ENCODE results near the gene ZBTB5. TPM values are rescaled to one million over a fixed set of nuclear protein-coding genes. Genes with fewer than 3 reads are reported as not detected.

Gene ZBTB5
- total and polyA plus RNA-seq, 4 donors: 2.4 to 9.4 (median 6.5) TPM

DNA sequence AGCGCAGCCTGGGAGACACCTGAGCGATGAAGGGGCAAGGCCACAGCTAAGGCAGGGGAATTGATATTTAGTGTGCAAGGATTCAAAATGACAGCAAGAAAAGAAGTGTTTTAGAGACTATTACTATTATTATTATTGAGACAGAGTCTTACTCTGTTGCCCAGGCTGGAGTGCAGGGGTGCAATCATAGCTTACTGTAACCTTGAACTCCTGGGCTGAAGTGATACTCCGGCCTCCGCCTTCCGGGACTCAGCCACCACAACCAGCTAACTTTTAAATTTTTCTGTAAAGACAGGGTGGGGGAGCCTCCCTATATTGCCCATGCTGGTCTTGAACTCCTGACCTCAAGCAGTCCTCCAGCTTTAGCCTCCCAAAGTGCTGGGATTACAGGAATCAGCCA, 46.0 kb downstream of the ZBTB5 start (continued):
- TF ChIP-seq, protein P1, sequence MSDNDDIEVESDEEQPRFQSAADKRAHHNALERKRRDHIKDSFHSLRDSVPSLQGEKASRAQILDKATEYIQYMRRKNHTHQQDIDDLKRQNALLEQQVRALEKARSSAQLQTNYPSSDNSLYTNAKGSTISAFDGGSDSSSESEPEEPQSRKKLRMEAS (IDR thresholded peaks at IDR 0.05): no peak

DNA sequence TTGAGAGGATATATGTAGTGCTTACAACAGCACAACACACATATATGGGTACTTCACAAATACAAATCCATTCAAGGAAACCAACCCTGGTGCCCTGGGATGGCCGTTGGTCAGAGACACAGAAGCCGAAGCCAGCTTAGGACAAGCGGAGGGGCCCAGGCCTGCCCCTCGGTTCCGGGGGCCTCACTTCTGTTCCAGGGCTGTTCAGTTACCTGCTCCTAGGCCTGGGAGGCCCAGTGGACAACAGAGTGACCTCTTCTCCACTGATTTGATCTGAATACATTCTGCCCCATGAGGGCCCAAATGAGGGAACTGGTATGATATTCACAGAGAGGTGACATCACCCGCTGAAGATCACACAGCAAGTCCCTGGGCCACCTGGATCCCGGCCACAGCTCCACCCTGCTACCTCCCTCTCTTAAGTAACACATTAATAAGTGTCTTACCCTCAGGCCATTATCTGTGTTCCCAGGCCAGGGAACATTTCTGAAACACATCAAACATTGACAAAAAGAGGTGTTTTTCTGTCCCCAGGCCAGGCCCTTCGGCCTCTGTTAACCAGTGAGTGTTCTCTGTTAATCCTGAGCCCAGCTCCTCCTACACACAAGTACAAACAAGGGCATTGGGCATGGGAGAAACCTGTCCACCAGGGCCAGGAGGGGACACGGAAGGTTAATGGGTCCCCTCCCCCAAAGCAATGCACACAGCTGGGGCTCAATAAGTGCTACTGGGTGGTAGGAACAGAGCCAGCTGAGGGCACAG, 47.2 kb downstream of the ZBTB5 start:
- Histone ChIP-seq H3K4me1 (ENCODE audit: control insufficient read depth in 4 of 4, insufficient read depth in 4 of 4, low read length in 3 of 4) (peaks cover 21 to 53% (median 44%) of the 10 kb centered on the region in 4 donors), H3K36me3 (ENCODE audit: control insufficient read depth in 4 of 4, insufficient read depth in 3 of 4, low read depth in 1 of 4, low read length in 3 of 4) (no peaks in the 10 kb centered on the region), H3K9ac (ENCODE audit: low read depth in 1 of 2, low read length in 2 of 2) (peak overlapping the region in 1 of 2 donors; percentile 38), H3K27me3 (ENCODE audit: control insufficient read depth in 4 of 4, insufficient read depth in 4 of 4, low read length in 3 of 4) (no peaks in the 10 kb centered on the region), H3K4me3 (ENCODE audit: low read depth in 1 of 3, low read length in 3 of 3) (no peak overlapping the region), H3K27ac (ENCODE audit: low read depth in 1 of 2, low read length in 2 of 2) (peak overlapping the region; percentile 71 to 82), H3K9me3 (ENCODE audit: control insufficient read depth in 4 of 4, low read length in 3 of 4) (no peaks in the 10 kb centered on the region)
- TF ChIP-seq JUND (IDR thresholded peaks at IDR 0.05) (peak; percentile 94), RAD21 (IDR thresholded peaks at IDR 0.05) (peak; percentile 57), HNF4A (conservative IDR thresholded peaks at IDR 0.05) (peak; percentile 90 to 97), FOXA1 (IDR thresholded peaks at IDR 0.05) (peak; percentile 81), YY1 (IDR thresholded peaks at IDR 0.05) (peak; percentile 93), EGR1 (IDR thresholded peaks at IDR 0.05; ENCODE audit: low read depth in 2 of 2) (peak in 1 of 2 donors; percentile 83), SP1 (IDR thresholded peaks at IDR 0.05) (peak; percentile 99), TAF1 (conservative IDR thresholded peaks at IDR 0.05) (peak; percentile 57), NR2F2 (IDR thresholded peaks at IDR 0.05) (no peak), HNF4G (IDR thresholded peaks at IDR 0.05) (peak; percentile 73), FOXA2 (IDR thresholded peaks at IDR 0.05) (peak; percentile 78), GABPA (IDR thresholded peaks at IDR 0.05 in 1 of 2, conservative IDR thresholded peaks at IDR 0.05 in 1 of 2) (peak in 1 of 2 donors; percentile 69), RXRA (IDR thresholded peaks at IDR 0.05) (peak; percentile 97 to 99)
- TF ChIP-seq, protein P2, sequence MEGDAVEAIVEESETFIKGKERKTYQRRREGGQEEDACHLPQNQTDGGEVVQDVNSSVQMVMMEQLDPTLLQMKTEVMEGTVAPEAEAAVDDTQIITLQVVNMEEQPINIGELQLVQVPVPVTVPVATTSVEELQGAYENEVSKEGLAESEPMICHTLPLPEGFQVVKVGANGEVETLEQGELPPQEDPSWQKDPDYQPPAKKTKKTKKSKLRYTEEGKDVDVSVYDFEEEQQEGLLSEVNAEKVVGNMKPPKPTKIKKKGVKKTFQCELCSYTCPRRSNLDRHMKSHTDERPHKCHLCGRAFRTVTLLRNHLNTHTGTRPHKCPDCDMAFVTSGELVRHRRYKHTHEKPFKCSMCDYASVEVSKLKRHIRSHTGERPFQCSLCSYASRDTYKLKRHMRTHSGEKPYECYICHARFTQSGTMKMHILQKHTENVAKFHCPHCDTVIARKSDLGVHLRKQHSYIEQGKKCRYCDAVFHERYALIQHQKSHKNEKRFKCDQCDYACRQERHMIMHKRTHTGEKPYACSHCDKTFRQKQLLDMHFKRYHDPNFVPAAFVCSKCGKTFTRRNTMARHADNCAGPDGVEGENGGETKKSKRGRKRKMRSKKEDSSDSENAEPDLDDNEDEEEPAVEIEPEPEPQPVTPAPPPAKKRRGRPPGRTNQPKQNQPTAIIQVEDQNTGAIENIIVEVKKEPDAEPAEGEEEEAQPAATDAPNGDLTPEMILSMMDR (IDR thresholded peaks at IDR 0.05; ENCODE audit: low read depth, low read length, missing input control): no peak
- TF ChIP-seq, protein P1 (IDR thresholded peaks at IDR 0.05): peak; percentile 91
- TF ChIP-seq, protein P3, sequence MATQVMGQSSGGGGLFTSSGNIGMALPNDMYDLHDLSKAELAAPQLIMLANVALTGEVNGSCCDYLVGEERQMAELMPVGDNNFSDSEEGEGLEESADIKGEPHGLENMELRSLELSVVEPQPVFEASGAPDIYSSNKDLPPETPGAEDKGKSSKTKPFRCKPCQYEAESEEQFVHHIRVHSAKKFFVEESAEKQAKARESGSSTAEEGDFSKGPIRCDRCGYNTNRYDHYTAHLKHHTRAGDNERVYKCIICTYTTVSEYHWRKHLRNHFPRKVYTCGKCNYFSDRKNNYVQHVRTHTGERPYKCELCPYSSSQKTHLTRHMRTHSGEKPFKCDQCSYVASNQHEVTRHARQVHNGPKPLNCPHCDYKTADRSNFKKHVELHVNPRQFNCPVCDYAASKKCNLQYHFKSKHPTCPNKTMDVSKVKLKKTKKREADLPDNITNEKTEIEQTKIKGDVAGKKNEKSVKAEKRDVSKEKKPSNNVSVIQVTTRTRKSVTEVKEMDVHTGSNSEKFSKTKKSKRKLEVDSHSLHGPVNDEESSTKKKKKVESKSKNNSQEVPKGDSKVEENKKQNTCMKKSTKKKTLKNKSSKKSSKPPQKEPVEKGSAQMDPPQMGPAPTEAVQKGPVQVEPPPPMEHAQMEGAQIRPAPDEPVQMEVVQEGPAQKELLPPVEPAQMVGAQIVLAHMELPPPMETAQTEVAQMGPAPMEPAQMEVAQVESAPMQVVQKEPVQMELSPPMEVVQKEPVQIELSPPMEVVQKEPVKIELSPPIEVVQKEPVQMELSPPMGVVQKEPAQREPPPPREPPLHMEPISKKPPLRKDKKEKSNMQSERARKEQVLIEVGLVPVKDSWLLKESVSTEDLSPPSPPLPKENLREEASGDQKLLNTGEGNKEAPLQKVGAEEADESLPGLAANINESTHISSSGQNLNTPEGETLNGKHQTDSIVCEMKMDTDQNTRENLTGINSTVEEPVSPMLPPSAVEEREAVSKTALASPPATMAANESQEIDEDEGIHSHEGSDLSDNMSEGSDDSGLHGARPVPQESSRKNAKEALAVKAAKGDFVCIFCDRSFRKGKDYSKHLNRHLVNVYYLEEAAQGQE (IDR thresholded peaks at IDR 0.05): peak; percentile 85
- TF ChIP-seq, protein P4, sequence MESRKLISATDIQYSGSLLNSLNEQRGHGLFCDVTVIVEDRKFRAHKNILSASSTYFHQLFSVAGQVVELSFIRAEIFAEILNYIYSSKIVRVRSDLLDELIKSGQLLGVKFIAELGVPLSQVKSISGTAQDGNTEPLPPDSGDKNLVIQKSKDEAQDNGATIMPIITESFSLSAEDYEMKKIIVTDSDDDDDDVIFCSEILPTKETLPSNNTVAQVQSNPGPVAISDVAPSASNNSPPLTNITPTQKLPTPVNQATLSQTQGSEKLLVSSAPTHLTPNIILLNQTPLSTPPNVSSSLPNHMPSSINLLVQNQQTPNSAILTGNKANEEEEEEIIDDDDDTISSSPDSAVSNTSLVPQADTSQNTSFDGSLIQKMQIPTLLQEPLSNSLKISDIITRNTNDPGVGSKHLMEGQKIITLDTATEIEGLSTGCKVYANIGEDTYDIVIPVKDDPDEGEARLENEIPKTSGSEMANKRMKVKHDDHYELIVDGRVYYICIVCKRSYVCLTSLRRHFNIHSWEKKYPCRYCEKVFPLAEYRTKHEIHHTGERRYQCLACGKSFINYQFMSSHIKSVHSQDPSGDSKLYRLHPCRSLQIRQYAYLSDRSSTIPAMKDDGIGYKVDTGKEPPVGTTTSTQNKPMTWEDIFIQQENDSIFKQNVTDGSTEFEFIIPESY (IDR thresholded peaks at IDR 0.05): peak; percentile 94
- TF ChIP-seq, protein P5, sequence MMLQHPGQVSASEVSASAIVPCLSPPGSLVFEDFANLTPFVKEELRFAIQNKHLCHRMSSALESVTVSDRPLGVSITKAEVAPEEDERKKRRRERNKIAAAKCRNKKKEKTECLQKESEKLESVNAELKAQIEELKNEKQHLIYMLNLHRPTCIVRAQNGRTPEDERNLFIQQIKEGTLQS (IDR thresholded peaks at IDR 0.05): peak; percentile 86
- peak; percentile 55 for DNase-seq (ENCODE audit: low spot score)
- WGBS: 60% methylated on average over 9 of the region's 9 CpGs

Data from liver (tissue), 9 donors.